WTC11 (cell line): ENCODE data around the gene SYNDIG1.

Experiments used
- MYBL2 ChIP-seq: sonication (generic); formaldehyde crosslinking; IDR thresholded peaks from 2 replicates; pipeline ENCODE4 v1.8.1; 2023; ENCODE audit warnings: mild to moderate bottlenecking, moderate library complexity, missing genetic modification reagents
- TEAD4 ChIP-seq: sonication (generic); formaldehyde crosslinking; IDR thresholded peaks from 2 replicates; pipeline ENCODE4 v1.8.0; 2022; ENCODE audit warnings: mild to moderate bottlenecking, missing genetic modification reagents

DNA sequence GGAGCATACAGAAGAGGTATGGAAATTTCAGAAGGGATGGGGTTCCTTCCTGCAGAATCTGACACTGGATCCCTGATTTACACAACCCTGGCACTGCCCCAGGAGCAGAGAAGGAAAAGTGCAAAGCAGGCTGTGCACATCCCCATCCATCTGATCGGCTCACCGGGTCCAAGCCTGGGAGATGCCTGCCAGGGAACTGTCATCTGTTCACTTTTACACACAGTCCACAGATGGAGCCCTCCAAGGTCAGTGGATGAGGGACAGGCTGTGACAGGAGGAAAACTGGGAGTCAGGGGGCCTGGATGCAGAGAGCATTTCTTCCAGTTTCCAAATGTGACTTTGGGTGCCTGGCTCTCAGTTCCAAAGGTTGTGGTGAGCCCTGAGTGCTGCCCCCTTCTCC is 11.0 kb upstream of the SYNDIG1 start:
- TF ChIP-seq TEAD4 (CRISPR knock-in tag): no peak
- no peak for TF ChIP-seq MYBL2
